Activated naive CD8-positive, alpha-beta T cell treated with anti-CD3 and anti-CD28 coated beads, Interleukin-2, amount 50 U/mL, for 16 hours (primary cell): ENCODE results near the gene NKD1.

Experiments
- DNase-seq: peaks from one replicate; pipeline ENCODE4 v3.0.0-alpha.2; 2020; ENCODE audit warnings: low read depth, low spot score

NKD1 gene

DNA sequence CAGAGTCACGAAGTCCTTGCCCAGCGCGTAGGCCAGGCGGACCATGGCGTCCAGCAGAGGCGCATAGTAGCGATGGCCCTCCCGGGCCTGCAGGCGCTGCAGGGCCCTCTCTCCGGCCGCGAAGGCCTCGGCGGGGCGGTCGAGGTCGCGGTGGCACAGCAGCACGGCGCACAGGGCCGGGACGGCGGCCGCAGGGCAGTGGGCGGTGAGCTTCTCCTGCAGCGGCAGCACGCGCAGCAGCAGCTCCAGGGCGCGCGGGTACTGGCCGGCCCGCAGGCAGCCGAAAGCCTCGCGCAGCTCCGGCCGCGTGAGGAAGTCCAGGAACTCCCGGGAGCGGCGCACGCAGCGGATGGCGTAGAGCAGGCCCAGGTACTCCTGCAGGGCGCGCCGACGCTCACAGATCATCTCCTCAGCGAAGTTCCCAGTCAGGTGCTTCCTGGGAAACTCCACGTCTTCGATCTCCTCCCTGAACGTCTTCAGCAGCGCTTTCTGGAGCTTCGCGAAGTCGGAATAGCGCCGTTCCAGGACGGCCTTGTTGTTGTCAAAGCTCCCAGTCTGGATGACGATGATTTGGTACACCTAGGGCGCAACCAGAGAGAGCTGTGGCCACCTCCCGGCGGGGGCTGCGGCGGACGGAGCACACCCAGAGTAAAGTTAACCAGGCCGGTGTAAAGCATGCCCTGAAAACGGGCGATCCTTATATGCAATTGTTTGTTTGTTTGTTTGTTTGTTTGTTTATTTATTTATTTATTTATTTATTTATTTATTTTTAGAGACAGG, 125.5 kb downstream of the NKD1 start:
- no peak for DNase-seq

DNA sequence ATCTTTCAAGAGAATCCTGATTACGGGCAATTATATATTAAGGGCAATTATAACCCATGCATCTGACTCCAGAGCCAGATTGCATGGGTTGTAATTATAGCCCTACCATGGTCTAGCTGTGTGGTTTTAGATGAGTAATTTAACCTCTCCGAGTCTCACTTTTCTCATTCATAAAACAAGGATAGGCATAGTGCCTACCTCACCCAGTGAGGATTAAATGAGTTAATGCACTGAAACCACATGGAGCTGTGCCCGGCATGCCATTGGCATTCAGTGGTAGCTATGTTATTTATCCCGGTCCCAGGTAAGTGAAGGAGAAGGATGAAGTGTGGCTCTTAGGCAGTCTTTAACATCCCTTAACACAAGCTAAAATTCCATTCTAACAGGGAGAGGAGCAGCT, 126.6 kb downstream of the NKD1 start:
- no peak for DNase-seq

DNA sequence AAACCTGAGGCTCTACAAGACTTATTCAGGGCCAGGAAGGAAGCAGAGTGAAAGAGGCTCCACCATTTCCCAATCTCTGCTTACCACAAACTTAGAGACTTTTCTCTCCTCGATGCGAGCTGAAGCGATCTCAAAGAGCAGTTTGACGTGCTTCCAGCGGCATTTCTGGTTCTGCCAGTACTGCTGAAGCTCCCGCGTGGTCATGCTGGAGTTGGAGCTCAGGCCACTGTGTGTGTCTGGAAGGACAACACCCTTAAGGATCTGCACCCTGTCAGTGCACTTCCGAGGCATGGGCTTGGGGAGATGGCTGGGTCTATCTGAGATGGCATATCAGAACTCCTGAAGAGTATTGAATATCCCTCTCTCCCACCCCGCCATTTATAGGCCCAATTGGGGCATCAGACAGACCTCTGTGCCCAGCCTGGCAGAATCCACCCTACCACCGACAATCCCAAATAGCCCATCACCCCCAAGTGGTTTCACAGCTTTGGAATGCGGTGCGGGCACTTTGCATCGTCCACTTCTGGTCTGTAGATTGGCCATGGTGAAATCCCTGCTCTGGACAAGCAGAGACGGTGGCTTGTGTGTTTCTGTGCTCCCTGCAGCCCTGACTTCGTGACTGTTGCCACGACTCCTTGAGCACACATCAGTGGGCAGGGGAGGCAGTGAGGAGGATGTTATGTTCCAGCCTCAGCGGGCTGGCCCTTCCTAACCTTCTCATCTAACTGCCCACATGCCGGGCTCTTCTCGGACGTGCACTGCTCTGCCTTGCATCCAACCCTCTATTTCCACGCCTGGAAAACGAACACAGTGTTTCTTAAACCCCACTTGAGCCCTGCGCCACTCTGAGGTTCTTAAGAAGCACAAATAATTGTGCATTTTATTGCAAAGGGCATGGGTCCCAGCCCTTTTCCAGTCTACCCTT, 127.8 kb downstream of the NKD1 start:
- DNase-seq = no peak

DNA sequence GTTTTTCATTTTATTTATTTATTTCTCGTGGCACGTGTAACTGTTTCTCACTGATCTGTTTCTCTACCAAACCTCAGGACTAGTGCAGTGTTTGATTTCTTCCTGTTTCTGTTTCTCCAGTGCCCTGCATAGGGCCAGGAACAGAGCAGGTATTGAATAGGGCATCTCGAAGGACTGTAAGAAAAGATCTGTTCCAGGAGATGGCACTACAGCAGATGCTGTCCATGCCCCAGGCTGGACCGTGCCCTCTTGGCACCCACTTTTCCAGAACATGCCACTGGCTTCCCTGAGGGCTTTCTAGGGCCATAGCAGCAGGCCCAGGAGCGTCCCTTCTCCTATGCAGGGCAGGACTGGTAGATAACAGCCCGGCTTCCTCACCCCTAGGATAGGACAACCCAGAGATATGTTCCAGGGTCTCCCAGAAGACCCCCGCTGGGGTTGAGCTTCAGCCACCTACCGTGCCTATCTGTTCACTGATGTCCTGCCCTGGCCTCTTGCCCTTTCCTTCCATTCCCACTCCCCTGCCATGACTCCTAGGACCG, 128.6 kb downstream of the NKD1 start:
- no peak for DNase-seq

DNA sequence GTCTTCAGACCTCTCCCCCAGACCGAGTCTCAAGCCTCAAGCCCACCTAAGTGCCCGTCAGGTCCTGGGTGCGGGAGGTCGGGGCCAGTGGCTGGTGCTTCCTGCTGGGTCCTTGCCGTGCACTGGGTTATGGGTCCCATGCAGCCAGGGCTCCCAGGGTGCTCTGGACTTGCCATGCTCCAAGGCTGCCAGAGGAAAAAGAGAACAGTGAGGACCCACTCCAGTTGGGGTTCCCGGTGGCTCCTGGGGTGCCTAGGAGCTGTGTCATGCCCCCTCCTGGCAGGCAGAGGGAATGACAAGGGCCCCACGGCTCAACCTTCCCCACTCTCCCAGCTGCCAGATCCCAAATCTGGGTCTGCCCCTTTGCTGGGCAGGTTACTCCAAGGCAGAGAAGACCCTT, 129.2 kb downstream of the NKD1 start:
- DNase-seq = no peak

DNA sequence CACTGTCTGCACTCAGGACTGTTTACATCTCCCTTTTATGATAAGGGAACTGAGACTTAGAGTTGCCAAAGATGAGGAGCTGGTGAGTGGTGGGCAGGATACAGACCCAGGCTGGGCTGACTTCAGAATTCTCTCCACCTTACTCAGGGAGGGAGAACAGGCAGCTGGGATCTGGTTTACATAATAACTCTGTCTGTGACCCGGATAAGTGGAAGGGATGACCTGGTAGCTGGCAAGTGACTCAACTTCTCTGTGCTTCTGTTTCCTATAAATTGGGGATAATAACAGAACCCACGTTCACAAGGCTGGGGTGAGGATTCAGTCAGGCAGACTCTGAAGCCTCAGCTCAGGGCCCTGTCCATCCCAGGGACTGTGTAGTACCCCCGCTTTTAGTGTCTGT, 130.3 kb downstream of the NKD1 start:
- no peak for DNase-seq

DNA sequence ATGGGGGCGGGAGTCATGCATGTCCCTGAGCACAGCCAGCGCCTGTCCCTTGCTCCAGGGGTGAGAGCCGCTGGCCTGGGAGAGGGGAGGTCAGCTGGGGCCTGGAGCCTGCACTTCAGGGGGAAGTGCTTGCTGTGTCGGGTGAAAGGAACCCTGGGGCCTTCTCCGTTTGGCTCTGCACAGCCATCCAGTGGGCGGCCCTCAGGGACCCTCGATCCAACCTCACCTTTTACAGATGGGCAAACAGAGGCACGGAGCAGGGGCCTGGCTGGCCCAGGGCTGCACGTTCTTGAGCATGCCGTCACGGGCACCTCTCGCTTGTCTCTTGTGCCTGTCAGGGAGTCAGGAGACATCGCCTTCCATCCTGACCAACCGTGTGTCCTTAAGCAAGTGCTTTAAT, 131.1 kb downstream of the NKD1 start:
- DNase-seq = no peak

DNA sequence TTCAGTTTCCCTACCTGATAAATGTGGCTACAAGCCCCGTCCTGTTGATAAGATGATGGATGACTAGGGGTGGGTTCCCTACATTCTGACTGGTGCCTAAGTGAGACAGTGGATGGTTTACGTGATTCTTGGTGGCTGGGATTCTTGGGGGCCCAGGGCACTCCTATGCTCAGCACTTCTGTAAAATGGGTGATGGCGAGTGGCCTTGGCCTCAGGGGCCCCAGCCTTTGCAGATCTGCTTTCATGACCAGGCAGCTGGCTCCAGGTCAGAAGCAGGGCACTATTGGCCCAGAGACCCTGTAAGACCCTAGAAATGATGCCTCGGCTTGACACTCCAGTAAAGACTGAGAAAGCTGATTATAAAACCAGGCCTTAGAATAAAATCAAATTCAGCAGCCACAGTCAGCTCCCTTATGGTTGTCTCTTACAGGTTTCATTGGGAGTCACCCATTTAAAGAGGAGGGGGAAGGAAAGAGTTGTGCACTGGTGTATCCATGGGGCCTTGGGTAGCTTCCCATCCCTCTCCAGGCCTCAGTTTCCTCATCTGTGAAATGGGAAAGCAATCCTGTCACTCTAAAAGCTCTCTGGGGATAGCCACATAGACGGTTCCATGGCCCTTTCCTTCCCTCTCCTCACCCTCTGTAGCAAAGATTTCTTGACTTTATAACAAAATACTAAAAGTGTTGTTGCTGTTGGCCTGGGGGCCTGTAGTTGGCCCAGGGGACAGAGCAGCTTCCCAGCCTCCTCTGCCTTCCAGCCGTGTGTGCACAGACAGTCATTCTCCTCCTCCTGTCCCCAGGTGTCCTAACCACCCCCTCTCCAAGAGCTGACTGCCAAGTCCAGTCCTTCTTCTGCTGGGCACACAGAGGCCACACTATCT, 131.7 kb downstream of the NKD1 start:
- DNase-seq = no peak

DNA sequence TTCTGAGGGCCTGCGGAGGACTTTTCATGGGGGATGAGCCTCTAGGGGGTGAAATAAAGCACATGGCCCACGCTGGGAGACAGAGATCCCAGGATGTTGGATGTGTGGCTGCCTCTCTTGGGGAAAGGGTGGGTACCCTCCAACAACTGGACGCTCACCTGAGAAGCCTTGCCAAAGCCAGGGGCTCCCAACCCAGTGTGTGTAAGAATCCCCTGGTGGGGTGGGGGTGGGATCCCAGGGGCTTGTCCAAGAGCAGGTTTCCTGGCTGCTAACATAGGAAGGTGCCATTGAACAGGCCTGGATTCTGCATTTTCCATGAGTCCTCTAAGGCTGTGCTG, 132.3 kb downstream of the NKD1 start:
- no peak for DNase-seq

DNA sequence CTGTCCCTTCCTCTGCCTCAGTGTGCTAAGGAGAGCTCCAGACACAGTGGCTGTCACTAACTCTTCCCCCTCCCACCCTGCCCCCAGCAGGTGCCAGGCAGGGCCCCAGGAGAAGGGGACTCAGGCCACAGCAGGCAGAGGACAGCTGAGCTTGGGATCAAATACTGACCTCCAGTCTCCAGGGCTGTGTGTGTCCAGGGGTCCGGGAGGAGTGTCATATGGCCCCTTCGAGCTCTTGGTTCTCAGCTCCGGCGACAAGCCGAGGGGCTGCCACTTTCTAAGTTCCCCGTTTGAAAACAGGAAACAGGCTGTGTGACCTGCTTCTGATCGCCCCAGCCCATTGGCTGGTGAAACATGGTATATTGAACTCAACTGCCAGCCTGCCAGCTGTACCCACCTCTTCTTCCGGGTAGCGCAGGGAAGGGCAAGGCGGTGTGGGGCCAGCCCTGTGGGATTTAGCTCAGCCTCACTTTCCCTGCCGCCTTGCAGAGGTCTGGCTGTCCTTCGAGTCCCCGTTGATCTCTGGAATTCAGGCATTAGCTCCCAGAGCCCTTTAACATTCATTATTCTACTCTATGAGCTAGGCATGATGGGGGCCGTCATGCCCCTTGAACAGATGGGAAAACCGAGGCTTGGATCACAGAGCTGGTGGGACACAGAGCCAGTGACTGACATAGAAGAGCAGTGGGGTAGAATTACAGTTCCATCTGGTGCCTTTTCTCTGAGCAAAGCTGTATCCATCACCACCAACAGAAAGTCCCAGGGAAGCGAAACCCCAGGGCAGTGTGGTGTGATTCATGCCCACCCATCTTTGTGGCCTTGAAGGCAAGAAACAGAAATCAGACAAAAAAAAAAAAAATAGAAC, 133.1 kb downstream of the NKD1 start, which contains the start of gene SNX20:
Gene SNX20, minus strand, starts transcription at position 292 of the 865 bp plus-strand sequence. CDS start 3,786 bp downstream, outside the sequence.
- no peak for DNase-seq

DNA sequence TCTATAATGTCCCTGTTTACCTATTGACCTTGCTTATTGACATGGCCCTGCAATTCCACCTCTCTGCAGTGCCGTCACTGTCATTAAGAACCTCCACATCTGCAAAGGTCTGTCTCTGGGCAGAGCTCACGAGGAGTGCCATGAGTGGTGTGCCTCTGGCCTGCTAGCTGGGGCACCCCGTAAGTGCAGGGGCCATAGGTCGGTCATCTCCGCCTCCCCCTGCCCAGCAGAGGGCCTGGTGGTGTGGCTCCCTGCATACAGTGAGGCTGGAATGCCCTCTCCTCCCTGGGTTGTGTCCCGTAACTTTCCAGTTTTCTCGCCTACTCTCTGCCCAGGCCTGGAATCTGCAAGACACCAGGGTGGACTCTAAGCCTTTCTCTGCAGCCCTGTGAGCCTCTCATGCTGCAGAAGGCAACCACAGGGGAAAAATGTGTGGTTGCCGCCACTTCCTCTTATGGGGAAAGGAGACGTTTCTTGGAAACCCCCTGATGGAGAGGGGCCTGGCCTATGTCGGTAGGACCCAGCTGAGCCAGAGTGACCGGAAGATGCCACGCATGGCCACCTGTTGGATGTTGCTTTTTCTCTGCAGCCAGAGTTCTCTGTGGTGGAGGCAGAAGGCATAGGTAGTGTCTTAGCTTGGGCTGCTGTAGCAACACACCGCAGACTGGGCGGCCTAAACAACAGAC, 135.6 kb downstream of the NKD1 start:
- DNase-seq = no peak

DNA sequence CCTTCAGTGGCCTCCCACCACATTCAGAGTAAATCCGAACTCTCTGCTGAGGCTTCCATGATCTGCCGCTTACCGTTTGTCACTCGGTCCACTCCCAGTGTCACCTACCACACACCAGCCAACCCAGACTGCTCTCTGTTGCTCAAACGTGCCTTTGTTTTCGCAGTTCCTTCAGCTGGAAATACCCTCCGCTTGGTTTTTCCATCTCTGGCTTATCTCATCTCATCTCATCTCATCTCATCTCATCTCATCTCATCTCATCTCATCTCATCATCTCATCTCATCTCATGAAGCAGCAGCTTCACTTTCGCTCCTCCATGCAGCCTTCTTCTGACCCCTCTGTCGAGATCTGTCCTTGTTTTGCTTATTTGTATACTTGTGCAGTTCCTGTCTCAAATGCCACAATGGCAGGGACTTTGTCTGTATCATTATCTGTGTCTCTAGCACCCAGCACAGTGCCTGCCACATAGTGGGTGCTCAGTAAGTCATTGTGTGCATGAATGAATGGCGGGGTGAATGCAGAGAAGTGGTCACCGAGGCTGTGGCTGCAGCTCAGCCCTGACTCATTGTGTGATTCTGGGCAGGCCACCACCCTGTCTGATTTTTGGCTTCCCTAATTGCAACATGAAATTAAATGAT, 136.7 kb downstream of the NKD1 start:
- no peak for DNase-seq

DNA sequence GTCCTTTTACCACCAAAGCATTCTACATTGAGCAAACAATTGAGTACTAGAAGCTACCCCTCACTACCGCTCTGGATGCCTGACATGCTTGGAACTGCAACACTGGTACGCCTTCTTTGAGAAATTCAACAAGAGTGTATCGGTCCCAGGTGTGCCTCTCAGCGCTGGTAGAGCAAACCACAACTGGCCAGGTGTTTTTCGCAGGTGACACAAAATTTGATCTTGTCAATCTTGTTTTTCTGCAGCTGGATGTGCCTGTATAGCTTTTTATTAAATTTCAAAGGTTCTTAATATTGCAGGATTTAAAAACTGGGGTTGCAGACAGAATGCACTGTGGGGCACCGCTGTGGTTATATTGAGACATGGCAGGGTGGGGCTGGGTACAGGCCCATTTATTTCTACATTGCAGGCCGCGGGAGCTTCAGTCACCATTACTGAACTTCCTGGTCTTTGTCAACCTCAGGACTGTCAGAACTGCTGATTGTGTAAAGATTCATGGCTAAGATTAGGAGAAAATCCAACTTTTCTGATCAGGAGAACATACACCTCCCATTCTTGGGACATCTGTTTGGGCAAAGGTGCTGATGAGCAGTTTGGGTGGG, 137.4 kb downstream of the NKD1 start:
- no peak for DNase-seq

DNA sequence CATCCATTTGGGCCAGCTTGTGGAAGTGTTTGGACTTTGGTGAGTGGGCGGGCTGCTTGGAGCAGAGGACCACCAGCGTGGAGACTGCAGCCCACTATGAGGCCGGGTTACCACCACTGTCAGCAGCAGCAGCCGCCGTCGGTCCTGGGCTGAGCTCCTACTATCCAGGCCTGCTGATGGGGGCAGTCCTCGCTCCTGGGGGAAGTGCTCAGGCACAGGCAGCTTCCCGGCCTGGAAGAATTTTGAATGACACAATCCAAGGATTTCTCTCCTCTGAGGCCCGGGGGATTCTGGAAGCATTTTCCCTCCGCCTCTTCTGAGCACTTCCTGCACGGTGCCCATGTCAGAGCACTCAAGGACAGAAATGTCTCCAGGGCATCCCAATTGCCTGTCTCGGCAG, 139.9 kb downstream of the NKD1 start:
- no peak for DNase-seq

DNA sequence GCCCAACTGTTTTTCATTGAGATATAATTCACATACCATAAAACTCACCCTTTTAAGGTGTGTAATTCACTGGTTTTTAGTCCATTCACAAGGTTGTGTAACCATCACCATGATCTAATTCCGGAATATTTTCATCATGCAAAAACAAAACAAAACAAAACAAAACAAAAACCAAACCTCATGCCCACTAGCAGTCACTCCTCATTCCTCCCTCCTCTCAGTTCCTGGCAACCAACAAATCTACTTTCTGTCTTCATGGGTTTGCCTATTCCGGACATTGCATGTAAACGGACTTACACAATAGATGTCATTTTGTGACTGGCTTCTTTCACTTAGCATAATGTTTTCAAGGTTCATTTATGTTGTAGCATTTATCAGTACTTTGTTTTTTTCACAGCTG, 140.7 kb downstream of the NKD1 start:
- DNase-seq = no peak

DNA sequence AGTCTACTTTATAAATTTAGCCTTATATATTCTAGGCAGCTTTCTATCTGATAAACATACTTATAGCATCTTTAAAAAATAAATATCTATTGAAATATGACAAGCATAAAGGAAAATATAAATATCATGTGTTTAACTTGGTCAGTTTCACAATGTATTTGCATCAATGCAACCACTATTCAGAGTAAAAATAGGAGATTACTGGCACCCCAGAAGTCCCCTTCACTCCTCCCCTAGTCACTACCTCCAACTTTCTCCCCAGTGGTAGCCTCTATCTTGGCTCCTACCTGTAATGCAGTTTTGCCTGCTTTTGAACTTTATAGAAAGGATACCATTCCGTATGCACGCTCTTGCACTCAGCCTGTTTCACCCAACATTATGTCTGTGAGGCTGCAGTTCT, 142.0 kb downstream of the NKD1 start:
- DNase-seq = no peak

DNA sequence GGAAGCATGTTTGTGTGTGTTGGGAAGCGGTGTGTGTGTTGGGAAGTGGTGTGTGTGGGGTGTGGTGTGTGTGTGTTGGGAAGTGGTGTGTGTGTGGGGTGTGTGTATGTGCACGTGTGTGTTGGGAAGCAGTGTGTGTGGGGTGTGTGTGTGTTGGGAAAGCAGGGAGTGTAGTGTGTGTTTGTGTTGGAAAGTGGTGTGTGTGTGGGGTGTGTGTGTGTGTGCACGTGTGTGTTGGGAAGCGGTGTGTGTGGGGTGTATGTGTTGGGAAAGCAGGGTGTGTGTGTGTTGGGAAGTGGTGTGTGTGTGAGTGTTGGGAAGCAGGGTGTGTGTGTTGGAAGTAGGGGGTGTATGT, 144.4 kb downstream of the NKD1 start:
- DNase-seq = no peak

DNA sequence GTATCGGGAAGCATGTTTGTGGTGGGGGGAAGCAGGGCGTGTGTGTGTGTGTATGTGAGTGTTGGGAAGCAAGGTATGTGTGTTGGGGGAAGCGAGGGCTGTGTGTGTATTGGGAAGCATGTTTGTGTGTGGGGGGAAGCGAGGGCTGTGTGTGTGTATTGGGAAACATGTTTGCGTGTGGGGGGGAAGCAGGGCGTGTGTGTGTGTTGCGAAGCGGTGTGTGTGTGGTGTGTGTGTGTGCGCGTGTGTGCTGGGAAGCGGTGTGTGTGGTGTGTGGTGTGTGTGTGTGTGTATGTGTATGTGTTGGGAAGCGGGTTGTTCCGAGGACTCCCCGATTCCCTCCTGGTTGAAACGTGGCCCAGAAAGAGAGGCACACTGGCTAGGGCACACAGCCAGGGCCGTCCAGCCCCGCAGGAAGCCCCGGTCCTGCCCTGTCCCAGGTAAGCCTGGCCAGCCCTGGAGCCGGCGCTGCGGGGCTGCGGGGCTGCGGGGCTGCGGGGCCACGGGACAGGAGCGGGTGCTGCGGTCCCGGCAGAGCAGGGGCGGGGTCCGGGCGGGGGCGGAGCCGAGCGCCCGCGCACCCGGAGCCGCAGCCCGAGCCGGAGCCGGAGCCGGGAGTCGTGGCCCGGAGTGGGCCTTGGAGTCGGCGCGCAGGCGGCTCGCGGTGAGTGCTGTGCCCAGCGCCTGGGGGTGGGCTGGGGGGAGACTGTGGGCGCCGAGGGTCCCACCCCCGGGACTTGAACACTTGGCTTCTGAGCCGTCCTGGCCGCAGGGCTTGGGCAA, 145.0 kb downstream of the NKD1 start, which contains the start of gene NOD2:
Gene NOD2, plus strand, starts transcription at position 608 of the 783 bp plus-strand sequence. CDS start 5,890 bp downstream, outside the sequence.
- DNase-seq = no peak
